Smooth muscle cell of the brain vasculature (primary cell): ENCODE measurements around the gene RDH16.

ENCODE experiments used
- DNase-seq: peaks from one replicate; pipeline ENCODE4 v3.0.0-alpha.2; 2012; ENCODE audit warnings: low read depth, low spot score

The RDH16 gene

GRCh38 chr12:56957229-56958052 is at the start of gene RDH16:
RDH16 (minus strand) TSS chr12:56957608; CDS start chr12:56957462, 146 bp downstream.
- no peak for DNase-seq

GRCh38 chr12:57006809-57007475 is 49.5 kb upstream of the RDH16 start:
- DNase-seq = no peak

GRCh38 chr12:57005980-57006808 is 48.8 kb upstream of the RDH16 start, which contains the start of gene ZBTB39:
ZBTB39 (minus strand) TSS chr12:57006546; CDS start chr12:57004917, 1,629 bp downstream.
- DNase-seq = no peak

GRCh38 chr12:57004651-57005050 is 47.2 kb upstream of the RDH16 start:
- no peak for DNase-seq

GRCh38 chr12:57003395-57003794 is 46.0 kb upstream of the RDH16 start:
- no peak for DNase-seq

GRCh38 chr12:57001448-57001906 is 44.1 kb upstream of the RDH16 start:
- no peak for DNase-seq

GRCh38 chr12:57000393-57000792 is 43.0 kb upstream of the RDH16 start:
- no peak for DNase-seq

- no peak for DNase-seq
Observed at GRCh38 chr12:56999456-56999855, 42.0 kb upstream of the RDH16 start.

GRCh38 chr12:56998981-56999380 is 41.6 kb upstream of the RDH16 start:
- no peak for DNase-seq

- no peak for DNase-seq
Observed at GRCh38 chr12:56998316-56998715, 40.9 kb upstream of the RDH16 start.

- no peak for DNase-seq
Observed at GRCh38 chr12:56996793-56997545, 39.6 kb upstream of the RDH16 start.

- DNase-seq = no peak
Observed at GRCh38 chr12:56995930-56996496, 38.6 kb upstream of the RDH16 start.

- no peak for DNase-seq
Observed at GRCh38 chr12:56995201-56995929, 38.0 kb upstream of the RDH16 start.

GRCh38 chr12:56994231-56994746 is 36.9 kb upstream of the RDH16 start:
- no peak for DNase-seq

GRCh38 chr12:56993346-56993745 is 35.9 kb upstream of the RDH16 start:
- DNase-seq = no peak

- no peak for DNase-seq
Observed at GRCh38 chr12:56991319-56992246, 34.2 kb upstream of the RDH16 start.

- no peak for DNase-seq
Observed at GRCh38 chr12:56990648-56991318, 33.4 kb upstream of the RDH16 start.
